HG03097 (cell line): ENCODE data around the gene ZC2HC1C.

Experiments used
- ATAC-seq: cut with Tn5 transposase; IDR thresholded peaks from one replicate; pipeline ENCODE4 v1.9.1; 2021; ENCODE audit not compliant: unreplicated experiment, low FRiP score

Gene ZC2HC1C

GRCh38 chr14:75069121-75069810 is at the start of gene ZC2HC1C:
Gene ZC2HC1C, plus strand, starts transcription at chr14:75069641. Its CDS starts 933 bp downstream, at chr14:75070574.
- ATAC-seq = peak; percentile 54

- no peak for ATAC-seq
Observed at GRCh38 chr14:75022655-75023054, 46.8 kb upstream of the ZC2HC1C start.

- ATAC-seq = no peak
Observed at GRCh38 chr14:75023108-75023507, 46.3 kb upstream of the ZC2HC1C start.

- no peak for ATAC-seq
Observed at GRCh38 chr14:75025082-75025481, 44.4 kb upstream of the ZC2HC1C start.

GRCh38 chr14:75025876-75026275 is 43.6 kb upstream of the ZC2HC1C start:
- no peak for ATAC-seq

GRCh38 chr14:75030147-75030546 is 39.3 kb upstream of the ZC2HC1C start:
- ATAC-seq = no peak

- no peak for ATAC-seq
Observed at GRCh38 chr14:75032939-75033338, 36.5 kb upstream of the ZC2HC1C start.

GRCh38 chr14:75040507-75040906 is 28.9 kb upstream of the ZC2HC1C start:
- ATAC-seq = no peak

- ATAC-seq = no peak
Observed at GRCh38 chr14:75040959-75041358, 28.5 kb upstream of the ZC2HC1C start.

- no peak for ATAC-seq
Observed at GRCh38 chr14:75041613-75042012, 27.8 kb upstream of the ZC2HC1C start.

- no peak for ATAC-seq
Observed at GRCh38 chr14:75042035-75042434, 27.4 kb upstream of the ZC2HC1C start.

GRCh38 chr14:75044322-75044721 is 25.1 kb upstream of the ZC2HC1C start:
- no peak for ATAC-seq

- ATAC-seq = no peak
Observed at GRCh38 chr14:75044752-75045151, 24.7 kb upstream of the ZC2HC1C start.

- ATAC-seq = no peak
Observed at GRCh38 chr14:75046275-75046674, 23.2 kb upstream of the ZC2HC1C start.

- no peak for ATAC-seq
Observed at GRCh38 chr14:75046899-75047298, 22.5 kb upstream of the ZC2HC1C start.

- no peak for ATAC-seq
Observed at GRCh38 chr14:75047506-75047905, 21.9 kb upstream of the ZC2HC1C start.

GRCh38 chr14:75048101-75048500 is 21.3 kb upstream of the ZC2HC1C start:
- no peak for ATAC-seq

- no peak for ATAC-seq
Observed at GRCh38 chr14:75049136-75049535, 20.3 kb upstream of the ZC2HC1C start.

GRCh38 chr14:75049731-75050201 is 19.7 kb upstream of the ZC2HC1C start:
- ATAC-seq = no peak

- peak; percentile 67 for ATAC-seq
Observed at GRCh38 chr14:75050852-75051555, 18.4 kb upstream of the ZC2HC1C start, which contains the start of gene MLH3. Gene MLH3, minus strand, starts transcription at chr14:75051467. Its CDS starts 1,812 bp downstream, at chr14:75049655.

- no peak for ATAC-seq
Observed at GRCh38 chr14:75051556-75051899, 17.9 kb upstream of the ZC2HC1C start.
